DOHH2 (cell line): ENCODE results near the gene CNTNAP2.

ENCODE experiments used
- H3F3A ChIP-seq: fragments of 200-600 bp; sonication (generic), shearing (Covaris generic); 2 replicates; pipeline ENCODE4 v1.6.0; 2016; ENCODE audit warnings: antibody characterized with exemption, mild to moderate bottlenecking; ENCODE audit not compliant: control insufficient read depth, insufficient read depth
- H3K27ac ChIP-seq: fragments of 200-600 bp; sonication (generic); 2 replicates; pipeline ENCODE4 v1.5.1; 2014; ENCODE audit warnings: low read depth, mild to moderate bottlenecking, low read length, moderate library complexity
- H3K27me3 ChIP-seq: fragments of 200-600 bp; sonication (generic); 2 replicates; pipeline ENCODE4 v1.6.1; 2014; ENCODE audit warnings: mild to moderate bottlenecking, low read length, mixed read lengths; ENCODE audit not compliant: control insufficient read depth
- H3K36me3 ChIP-seq: fragments of 200-600 bp; sonication (generic); 2 replicates; pipeline ENCODE4 v1.6.1; 2014; ENCODE audit warnings: mild to moderate bottlenecking, low read length, moderate library complexity, mixed read lengths; ENCODE audit not compliant: control insufficient read depth
- H3K4me1 ChIP-seq: fragments of 200-600 bp; sonication (generic); 2 replicates; pipeline ENCODE4 v1.6.1; 2014; ENCODE audit warnings: mild to moderate bottlenecking, low read length, mixed read lengths; ENCODE audit not compliant: control insufficient read depth
- H3K4me2 ChIP-seq: fragments of 200-600 bp; sonication (generic); 2 replicates; pipeline ENCODE4 v1.6.0; 2014; ENCODE audit warnings: mild to moderate bottlenecking, low read length, moderate library complexity
- H3K4me3 ChIP-seq: fragments of 200-600 bp; sonication (generic); 2 replicates; pipeline ENCODE4 v1.5.1; 2014; ENCODE audit warnings: mild to moderate bottlenecking, low read length, mixed read lengths
- H3K79me2 ChIP-seq: fragments of 200-600 bp; sonication (generic); 2 replicates; pipeline ENCODE4 v1.6.1; 2014; ENCODE audit warnings: mild to moderate bottlenecking, low read length, mixed read lengths; ENCODE audit not compliant: control insufficient read depth
- H3K9me2 ChIP-seq: fragments of 200-600 bp; sonication (generic); replicated peaks from 2 replicates; pipeline ENCODE4 v1.6.1; 2014; ENCODE audit warnings: mild to moderate bottlenecking, low read length, mixed read lengths; ENCODE audit not compliant: control insufficient read depth
- H3K9me3 ChIP-seq: fragments of 200-600 bp; sonication (generic); 2 replicates; pipeline ENCODE4 v1.6.1; 2014; ENCODE audit warnings: antibody characterized with exemption, low read length, mixed read lengths; ENCODE audit not compliant: control insufficient read depth, insufficient read depth
- H4K20me1 ChIP-seq: fragments of 200-600 bp; sonication (generic); 2 replicates; pipeline ENCODE4 v1.6.0; 2014; ENCODE audit warnings: low read depth, mild to moderate bottlenecking, antibody characterized with exemption, low read length, moderate library complexity; ENCODE audit not compliant: control insufficient read depth, insufficient read depth
- CTCF ChIP-seq: fragments of 200-600 bp; sonication (generic); IDR thresholded peaks from one replicate; pipeline ENCODE4 v1.5.1; 2014; ENCODE audit warnings: antibody characterized with exemption, mild to moderate bottlenecking, low read depth, low read length; ENCODE audit not compliant: poor library complexity, severe bottlenecking
- EZH2phosphoT487 ChIP-seq: fragments of 200-600 bp; sonication (generic); IDR thresholded peaks from 2 replicates; pipeline ENCODE4 v1.6.1; 2017; ENCODE audit warnings: borderline replicate concordance, mild to moderate bottlenecking, antibody characterized with exemption, low read length, moderate library complexity, mixed read lengths

The CNTNAP2 gene

GRCh38 chr7:146544748-146545147 lies 428.1 kb downstream of the CNTNAP2 start:
- Histone ChIP-seq H3K79me2 (no peaks in the 10 kb centered on the region), H3K27me3 (no peaks in the 10 kb centered on the region), H3K36me3 (no peaks in the 10 kb centered on the region), H3K4me2 (no peak overlapping the region), H3F3A (no peaks in the 10 kb centered on the region), H3K27ac (no peak overlapping the region), H3K4me1 (no peaks in the 10 kb centered on the region), H3K4me3 (no peak overlapping the region), H4K20me1 (no peaks in the 10 kb centered on the region), H3K9me2 (no peaks in the 10 kb centered on the region; the same call in 1 of the 2 replicates), H3K9me3 (no peaks in the 10 kb centered on the region)
- TF ChIP-seq EZH2phosphoT487 (no peak), CTCF (no peak)

GRCh38 chr7:146548816-146549215 lies 432.2 kb downstream of the CNTNAP2 start:
- no peaks in the 10 kb centered on the region for H3K36me3 ChIP-seq
- H3K27me3 ChIP-seq = no peaks in the 10 kb centered on the region
- no peaks in the 10 kb centered on the region; the same call in 1 of the 2 replicates for H3K9me2 ChIP-seq
- H3F3A ChIP-seq = no peaks in the 10 kb centered on the region
- TF ChIP-seq CTCF (no peak), EZH2phosphoT487 (no peak)
- no peak overlapping the region for H3K4me2 ChIP-seq
- no peak overlapping the region for H3K27ac ChIP-seq
- H3K9me3 ChIP-seq = peaks cover 3% of the 10 kb centered on the region; the same call in 1 of the 2 replicates
- no peaks in the 10 kb centered on the region for H3K79me2 ChIP-seq
- H3K4me3 ChIP-seq = no peak overlapping the region
- H4K20me1 ChIP-seq = no peaks in the 10 kb centered on the region
- no peaks in the 10 kb centered on the region for H3K4me1 ChIP-seq

GRCh38 chr7:146554556-146554955 lies 438.0 kb downstream of the CNTNAP2 start:
- Histone ChIP-seq H3K4me3 (no peak overlapping the region), H3K27me3 (no peaks in the 10 kb centered on the region), H3K27ac (no peak overlapping the region), H3K4me2 (no peak overlapping the region), H3K9me3 (peaks cover 3% of the 10 kb centered on the region; the same call in 1 of the 2 replicates), H3K9me2 (no peaks in the 10 kb centered on the region; the same call in 1 of the 2 replicates), H3K79me2 (no peaks in the 10 kb centered on the region), H3K4me1 (no peaks in the 10 kb centered on the region), H4K20me1 (no peaks in the 10 kb centered on the region), H3K36me3 (no peaks in the 10 kb centered on the region), H3F3A (no peaks in the 10 kb centered on the region)
- TF ChIP-seq EZH2phosphoT487 (no peak), CTCF (no peak)

GRCh38 chr7:146557971-146558469 lies 441.4 kb downstream of the CNTNAP2 start:
- Histone ChIP-seq H3K9me3 (no peaks in the 10 kb centered on the region), H3K27me3 (no peaks in the 10 kb centered on the region), H3K36me3 (no peaks in the 10 kb centered on the region), H3K27ac (no peak overlapping the region), H4K20me1 (no peaks in the 10 kb centered on the region), H3K4me2 (no peak overlapping the region), H3K4me3 (no peak overlapping the region), H3K79me2 (no peaks in the 10 kb centered on the region), H3F3A (no peaks in the 10 kb centered on the region), H3K4me1 (no peaks in the 10 kb centered on the region), H3K9me2 (no peaks in the 10 kb centered on the region)
- no peak for TF ChIP-seq EZH2phosphoT487
- TF ChIP-seq CTCF = no peak
